Activated CD8-positive, alpha-beta memory T cell treated with anti-CD3 and anti-CD28 coated beads for 48 hours (primary cell): ENCODE measurements around the gene SHOX.
"Not testable (repeated sequence)": the region's sequence is repeated elsewhere in the genome, so short reads cannot be mapped to it uniquely, and the experiment has no call there.

ENCODE experiments used
- DNase-seq, 3 experiments: peaks; one replicate each; pipeline ENCODE4 v3.0.0-alpha.2; 2020; ENCODE audit warnings: low read depth in 2 of 3, low spot score in 2 of 3

Gene SHOX

DNA sequence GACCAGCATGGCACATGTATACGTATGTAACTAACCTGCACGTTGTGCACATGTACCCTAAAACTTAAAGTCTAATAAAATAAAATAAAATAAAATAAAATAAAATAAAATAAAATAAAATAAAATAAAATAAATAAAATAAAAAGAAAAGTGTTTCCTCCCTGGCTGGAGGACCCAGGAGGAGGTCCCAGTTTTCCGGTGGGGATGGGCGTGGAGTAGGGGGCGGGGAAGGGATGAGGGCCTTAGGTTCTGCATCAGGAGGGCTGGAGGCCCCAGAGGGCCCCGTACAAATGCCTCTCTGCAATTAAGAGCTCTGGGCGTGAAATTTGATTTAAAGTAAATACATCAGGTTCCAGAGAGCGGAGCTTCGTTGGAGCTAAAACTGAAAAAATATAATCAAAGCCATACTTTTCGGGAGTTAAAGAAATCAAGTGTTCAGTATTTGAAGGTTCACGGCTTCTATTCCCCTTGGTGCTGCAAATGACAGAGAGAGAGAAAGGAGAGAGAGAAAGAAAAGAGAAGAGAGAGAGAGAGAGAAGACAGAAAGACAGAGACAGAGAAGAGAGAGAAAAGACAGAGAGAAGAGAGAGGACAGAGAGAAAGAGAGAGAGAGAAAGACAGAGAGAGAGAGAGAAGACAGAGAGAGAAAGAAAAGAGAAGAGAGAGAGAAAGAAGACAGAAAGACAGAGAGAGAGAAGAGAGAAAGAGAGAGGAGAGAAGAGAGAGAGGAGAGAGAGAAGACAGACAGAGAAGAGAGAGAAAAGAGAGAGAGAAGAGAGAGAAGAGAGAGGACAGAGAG, 8.7 kb upstream of the SHOX start:
- no peak for DNase-seq

DNA sequence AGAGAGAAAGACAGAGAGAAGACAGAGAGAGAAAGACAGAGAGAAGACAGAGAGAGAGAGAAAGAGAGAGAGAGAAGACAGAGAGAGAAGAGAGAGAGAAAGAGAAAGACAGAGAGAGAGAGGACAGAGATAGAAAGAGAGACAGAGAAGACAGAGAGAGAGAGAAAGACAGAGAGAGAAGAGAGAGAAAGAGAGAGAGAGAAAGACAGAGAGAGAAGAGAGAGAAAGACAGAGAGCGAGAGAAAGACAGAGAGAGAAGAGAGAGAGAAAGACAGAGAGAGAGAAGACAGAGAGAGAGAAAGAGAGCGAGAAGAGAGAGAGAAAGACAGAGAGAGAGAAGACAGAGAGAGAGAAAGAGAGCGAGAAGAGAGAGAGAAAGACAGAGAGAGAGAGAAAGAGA, 7.8 kb upstream of the SHOX start:
- not testable (repeated sequence) for DNase-seq

DNA sequence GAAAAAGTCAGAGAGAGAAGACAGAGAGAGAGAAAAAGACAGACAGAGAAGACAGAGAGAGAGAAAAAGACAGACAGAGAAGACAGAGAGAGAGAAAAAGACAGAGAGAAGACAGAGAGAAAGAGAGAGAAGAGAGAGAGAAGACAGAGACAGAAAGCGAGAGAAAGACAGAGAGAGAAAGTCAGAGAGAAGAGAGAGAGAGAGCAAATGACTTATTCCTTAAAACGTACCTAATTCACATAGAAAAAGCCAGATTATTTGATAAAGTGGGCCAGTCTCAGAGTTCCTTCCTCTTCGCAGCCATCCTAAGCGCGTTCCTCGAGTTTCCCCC, 7.4 kb upstream of the SHOX start:
- DNase-seq, result no peak

DNA sequence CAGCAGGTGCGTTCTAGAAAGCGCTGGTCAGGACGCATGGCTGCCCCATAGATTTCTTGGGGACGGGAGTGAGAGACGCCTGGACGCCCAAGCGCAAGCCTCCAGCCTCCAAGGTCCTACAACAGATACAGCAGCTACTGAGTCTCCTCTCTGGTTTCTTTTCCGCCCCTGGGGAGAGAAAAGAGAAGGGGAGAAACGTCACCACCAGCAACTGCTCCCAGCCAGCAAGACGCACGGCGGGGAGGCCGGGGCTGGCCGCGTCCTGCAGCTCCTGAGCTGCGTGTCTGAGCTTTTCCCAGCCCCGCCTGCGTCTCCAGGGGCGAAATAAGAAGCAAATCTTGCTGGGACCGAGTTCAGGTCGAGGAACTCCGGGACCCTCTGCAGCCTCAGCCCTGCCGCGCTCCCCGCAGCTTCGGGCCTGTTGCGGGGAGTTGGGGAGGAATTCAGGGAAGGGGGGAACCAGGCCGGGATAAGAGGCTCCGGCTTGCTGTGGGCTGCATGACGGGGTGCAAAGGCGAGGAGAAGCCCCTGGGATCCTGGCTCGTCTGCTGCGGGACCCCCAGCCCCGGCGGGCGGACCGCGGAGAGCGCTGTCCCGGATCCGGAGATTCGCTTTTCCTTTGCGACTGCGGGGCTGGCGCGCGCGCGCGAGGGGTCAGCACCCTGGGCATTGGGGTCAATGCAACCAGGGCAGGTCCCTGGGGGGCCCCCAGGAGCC, 6.8 kb upstream of the SHOX start:
- no peak for DNase-seq

DNA sequence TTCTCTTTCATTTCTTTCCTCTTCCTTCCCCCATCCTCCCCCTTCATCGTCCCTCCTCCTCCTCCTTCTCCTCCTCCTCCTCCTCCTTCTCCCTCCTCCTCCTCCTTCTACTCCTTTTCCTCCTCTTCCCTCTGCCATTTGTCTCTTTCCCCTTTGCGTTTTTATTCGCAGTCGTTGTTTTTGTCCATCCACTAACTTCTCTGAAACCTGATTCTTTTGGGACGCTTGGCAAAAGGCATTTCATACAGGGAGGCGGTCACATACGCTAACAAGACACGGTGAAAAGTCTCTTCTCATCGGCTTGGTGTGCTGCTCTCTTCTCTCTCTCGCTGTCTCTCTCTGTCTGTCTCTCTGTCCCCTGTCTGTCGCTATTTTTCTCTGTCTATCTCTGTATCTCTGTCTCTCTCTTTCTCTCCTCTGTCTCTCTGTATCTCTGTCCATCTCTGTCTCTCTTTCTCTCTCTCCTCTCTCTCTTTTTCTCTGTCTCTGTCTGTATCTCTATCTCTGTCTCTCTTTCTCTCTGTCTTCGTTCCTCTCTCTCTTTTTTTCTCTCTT, 5.4 kb upstream of the SHOX start:
- DNase-seq, result no peak

DNA sequence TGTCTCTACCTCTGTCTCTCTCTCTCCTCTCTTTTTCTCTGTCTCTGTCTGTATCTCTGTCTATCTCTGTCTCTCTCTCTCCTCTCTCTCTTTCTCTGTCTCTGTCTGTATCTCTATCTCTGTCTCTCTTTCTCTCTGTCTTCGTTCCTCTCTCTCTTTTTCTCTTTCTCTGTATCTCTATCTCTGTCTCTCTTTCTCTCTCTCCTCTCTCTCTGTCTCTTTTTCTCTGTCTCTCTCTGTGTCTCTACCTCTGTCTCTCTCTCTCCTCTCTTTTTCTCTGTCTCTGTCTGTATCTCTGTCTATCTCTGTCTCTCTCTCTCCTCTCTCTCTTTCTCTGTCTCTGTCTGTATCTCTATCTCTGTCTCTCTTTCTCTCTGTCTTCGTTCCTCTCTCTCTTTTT, 4.5 kb upstream of the SHOX start:
- DNase-seq, result not testable (repeated sequence)

DNA sequence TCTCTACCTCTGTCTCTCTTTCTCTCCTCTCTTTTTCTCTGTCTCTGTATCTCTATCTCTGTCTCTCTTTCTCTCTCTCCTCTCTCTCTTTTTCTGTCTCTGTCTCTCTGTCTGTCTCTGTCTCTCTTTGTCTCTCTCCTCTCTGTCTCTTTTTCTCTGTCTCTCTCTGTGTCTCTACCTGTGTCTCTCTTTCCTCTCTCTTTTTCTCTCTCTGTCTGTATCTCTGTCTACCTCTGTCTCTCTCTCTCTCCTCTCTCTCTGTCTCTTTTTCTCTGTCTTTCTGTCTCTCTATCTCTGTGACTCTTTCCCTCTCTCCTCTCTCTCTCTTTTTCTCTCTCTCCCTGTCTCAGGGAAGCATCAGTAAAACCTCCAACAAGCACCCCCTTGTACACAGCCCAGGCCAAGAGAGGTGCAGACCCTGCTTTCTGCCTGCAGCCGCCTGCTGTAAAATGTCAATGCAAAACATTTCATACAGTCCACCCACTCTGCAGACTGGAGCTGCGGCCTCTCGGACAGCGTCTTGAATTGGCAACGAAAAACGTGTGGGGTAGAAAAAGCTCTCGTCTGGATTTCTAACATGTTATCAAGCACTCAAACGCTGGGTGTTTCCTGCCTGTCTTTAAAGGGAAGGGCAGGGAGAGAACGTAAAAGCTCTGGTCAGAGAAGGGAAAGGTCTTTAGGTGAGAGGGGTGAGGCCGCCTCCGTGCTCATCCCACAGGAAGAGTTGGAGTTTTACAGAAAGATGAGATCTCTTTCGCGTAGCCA, 3.7 kb upstream of the SHOX start:
- no peak for DNase-seq

DNA sequence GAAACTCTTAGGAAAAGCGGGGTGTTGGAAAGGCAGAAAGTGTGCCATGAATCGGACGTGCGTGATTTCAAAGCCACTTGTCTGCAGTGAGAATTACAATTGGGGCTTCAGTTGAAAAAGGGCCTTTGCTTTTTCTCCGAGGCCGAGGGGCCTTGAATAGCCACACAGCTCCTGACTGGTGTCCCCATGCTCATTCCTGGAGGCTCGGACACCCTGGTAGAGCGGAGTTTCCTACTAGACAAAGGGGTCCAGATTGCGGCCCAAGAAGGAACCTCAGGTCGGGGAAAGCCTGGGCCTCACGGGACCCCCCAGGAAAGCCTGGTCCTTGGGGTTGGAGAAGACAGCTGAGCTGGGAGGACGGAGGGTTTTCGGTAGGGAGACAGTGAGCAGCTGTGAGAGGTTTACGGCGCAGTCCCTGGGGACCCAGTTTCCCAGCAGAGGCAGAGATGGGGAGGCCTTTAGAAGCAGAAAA, 3.0 kb upstream of the SHOX start:
- no peak for DNase-seq

DNA sequence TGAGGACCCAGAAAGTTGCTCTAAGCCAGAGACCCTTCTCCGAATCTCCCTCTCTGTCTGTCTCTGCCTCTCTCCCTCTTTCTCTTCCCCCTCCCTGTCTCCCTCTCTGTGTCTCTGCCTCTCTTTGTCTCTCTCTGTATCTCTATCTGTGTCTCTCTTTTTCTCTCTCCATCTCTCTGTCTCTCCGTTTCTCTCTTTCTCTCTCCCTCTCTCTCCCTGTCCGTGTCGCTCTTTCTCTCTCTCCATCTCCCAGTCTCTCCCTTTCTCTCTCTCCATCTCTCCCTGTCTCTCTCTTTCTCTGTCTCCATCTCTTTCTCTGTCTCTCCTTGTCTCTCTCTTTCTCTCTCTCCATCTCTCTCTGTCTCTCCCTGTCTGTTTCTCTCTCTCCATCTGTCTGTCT, 2.6 kb upstream of the SHOX start:
- DNase-seq, result no peak

DNA sequence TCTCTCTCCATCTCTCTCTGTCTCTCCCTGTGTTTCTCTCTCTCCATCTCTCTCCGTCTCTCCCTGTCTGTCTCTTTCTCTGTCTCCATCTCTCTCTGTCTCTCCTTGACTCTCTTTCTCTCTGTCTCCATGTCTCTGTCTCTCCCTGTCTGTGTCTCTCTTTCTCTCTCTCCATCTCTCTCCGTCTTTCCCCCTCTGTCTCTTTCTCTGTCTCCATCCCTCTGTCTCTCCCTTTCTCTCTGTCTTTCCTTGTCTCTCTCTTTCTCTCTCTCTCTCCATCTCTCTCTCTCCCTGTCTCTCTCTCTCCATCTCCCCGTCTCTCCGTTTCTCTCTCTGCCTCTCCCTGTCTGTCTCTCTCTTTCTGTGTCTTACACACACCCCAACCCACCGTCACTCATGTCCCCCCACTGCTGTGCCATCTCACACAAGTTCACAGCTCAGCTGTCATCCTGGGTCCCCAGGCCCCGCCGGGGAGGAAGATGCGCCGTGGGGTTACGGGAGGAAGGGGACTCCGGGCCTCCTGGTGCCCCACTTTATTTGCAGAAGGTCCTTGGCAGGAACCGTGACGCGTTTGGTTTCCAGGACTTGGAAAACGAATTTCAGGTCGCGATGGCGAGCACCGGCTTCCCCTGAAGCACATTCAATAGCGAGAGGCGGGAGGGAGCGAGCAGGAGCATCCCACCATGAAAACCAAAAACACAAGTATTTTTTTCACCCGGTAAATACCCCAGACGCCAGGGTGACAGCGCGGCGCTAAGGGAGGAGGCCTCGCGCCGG, 1.2 kb upstream of the SHOX start:
- DNase-seq, result no peak

DNA sequence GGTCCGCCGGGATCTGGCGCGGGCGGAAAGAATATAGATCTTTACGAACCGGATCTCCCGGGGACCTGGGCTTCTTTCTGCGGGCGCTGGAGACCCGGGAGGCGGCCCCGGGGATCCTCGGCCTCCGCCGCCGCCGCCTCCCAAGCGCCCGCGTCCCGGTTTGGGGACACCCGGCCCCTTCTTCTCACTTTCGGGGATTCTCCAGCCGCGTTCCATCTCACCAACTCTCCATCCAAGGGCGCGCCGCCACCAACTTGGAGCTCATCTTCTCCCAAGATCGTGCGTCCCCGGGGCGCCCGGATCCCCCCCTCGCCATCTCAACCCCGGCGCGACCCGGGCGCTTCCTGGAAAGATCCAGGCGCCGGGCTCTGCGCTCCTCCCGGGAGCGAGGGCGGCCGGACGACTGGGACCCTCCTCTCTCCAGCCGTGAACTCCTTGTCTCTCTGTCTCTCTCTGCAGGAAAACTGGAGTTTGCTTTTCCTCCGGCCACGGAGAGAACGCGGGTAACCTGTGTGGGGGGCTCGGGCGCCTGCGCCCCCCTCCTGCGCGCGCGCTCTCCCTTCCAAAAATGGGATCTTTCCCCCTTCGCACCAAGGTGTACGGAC, 482 bp upstream of the SHOX start:
- DNase-seq, result no peak

DNA sequence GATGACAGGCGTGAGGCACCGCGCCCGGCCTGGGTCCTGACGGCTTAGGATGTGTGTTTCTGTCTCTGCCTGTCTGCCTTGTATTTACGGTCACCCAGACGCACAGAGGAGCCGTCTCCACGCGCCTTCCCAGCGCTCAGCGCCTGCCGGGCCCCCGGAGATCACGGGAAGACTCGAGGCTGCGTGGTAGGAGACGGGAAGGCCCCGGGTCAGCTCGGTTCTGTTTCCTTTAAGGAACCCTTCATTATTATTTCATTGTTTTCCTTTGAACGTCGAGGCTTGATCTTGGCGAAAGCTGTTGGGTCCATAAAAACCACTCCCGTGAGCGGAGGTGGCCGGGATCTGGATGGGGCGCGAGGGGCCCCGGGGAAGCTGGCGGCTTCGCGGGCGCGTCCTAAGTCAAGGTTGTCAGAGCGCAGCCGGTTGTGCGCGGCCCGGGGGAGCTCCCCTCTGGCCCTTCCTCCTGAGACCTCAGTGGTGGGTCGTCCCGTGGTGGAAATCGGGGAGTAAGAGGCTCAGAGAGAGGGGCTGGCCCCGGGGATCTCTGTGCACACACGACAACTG, 1.3 kb downstream of the SHOX start:
- DNase-seq, result no peak

DNA sequence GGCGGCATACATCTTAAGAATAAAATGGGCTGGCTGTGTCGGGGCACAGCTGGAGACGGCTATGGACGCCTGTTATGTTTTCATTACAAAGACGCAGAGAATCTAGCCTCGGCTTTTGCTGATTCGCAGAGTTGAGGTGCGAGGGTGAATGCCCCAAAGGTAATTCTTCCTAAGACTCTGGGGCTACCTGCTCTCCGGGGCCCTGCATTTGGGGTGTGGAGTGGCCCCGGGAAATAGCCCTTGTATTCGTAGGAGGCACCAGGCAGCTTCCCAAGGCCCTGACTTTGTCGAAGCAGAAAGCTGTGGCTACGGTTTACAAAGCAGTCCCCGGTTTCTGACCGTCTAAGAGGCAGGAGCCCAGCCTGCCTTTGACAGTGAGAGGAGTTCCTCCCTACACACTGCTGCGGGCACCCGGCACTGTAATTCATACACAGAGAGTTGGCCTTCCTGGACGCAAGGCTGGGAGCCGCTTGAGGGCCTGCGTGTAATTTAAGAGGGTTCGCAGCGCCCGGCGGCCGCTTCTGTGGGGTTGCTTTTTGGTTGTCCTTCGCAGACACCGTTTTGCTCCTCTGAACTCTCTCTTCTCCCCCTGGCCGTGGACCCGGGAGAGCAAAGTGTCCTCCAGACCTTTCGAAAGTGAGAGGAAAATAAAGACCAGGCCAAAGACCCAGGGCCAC, 1.9 kb downstream of the SHOX start:
- DNase-seq, result no peak

DNA sequence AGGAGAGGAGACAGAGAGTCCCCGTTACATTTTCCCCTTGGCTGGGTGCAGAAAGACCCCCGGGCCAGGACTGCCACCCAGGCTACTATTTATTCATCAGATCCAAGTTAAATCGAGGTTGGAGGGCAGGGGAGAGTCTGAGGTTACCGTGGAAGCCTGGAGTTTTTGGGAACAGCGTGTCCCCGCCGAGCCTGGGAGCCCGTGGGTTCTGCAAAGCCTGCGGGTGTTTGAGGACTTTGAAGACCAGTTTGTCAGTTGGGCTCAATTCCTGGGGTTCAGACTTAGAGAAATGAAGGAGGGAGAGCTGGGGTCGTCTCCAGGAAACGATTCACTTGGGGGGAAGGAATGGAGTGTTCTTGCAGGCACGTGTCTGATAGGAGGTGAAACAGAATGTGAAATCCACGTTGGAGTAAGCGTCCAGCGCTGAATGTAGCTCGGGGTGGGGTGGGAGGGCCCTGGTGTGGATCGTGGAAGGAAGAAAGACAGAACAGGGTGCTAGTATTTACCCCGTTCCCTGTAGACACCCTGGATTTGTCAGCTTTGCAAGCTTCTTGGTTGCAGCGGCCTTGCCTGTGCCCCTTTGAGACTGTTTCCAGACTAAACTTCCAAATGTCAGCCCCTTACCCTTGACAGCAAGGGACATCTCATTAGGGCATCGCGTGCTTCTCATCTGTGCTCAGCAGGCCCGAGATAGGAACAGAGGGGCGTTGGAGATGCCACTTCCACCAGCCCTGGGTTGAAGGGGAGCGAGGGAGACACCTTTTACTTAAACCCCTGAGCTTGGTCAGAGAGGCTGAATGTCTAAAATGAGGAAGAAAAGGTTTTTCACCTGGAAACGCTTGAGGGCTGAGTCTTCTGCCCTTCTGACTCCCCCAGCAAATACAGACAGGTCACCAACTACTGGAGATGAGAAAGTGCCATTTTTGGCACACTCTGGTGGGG, 2.7 kb downstream of the SHOX start:
- DNase-seq, result no peak

DNA sequence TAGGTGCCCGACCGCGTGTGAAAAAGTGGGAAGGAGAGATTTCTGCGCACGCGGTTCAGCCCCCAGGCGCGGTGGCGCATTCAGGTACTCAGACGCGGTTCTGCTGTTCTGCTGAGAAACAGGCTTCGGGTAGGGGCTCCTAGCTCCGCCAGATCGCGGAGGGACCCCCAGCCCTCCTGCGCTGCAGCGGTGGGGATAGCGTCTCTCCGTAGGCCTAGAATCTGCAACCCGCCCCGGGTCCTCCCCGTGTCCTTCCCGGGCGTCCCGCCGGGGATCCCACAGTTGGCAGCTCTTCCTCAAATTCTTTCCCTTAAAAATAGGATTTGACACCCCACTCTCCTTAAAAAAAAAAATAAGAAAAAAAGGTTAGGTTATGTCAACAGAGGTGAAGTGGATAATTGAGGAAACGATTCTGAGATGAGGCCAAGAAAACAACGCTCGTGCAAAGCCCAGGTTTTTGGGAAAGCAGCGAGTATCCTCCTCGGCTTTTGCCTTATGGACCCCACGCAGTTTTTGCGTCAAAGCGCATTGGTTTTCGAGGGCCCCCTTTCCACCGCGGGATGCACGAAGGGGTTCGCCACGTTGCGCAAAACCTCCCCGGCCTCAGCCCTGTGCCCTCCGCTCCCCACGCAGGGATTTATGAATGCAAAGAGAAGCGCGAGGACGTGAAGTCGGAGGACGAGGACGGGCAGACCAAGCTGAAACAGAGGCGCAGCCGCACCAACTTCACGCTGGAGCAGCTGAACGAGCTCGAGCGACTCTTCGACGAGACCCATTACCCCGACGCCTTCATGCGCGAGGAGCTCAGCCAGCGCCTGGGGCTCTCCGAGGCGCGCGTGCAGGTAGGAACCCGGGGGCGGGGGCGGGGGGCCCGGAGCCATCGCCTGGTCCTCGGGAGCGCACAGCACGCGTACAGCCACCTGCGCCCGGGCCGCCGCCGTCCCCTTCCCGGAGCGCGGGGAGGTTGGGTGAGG, 3.7 kb downstream of the SHOX start:
- no peak for DNase-seq

DNA sequence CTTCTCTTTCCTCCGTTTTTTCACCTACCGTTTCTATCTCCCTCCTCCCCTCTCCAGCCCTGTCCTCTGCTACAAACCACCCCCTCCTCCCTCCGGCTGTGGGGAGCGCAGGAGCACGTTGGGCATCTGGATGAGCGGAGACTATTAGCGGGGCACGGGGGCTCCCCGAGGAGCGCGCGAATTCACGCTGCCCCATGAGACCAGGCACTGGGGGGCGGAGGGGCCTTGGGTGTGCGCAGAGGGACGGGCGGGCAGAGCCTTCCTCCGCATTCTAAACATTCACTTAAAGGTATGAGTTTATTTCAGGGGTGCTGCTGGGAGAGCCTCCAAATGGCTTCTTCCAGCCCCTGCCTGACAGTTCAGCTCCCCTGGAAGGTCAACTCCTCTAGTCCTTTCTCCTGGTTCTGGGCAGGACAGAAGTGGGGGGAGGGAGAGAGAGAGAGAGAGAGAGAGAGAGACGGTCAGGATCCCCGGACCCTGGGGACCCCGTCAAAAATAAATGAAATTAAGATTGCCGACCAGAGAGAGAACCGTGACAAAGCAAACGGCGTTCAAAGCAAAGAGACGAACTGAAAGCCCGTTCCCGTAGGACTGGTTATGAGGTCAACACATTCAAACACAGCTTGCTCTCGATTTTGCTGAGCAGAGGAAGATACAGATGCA, 5.0 kb downstream of the SHOX start:
- no peak for DNase-seq
